Panc1 (cell line): ENCODE data around the gene UFSP1. TPM values are rescaled to one million over a fixed set of nuclear protein-coding genes. Genes with fewer than 3 reads are reported as not detected.
A peak's percentile ranks its signal among the peaks of the same experiment; 100 is the strongest.

Source experiments
- ATAC-seq: fragments of 200-7000 bp; cut with Tn5 transposase; 2 replicates; pipeline ENCODE4 v1.9.1; 2020; ENCODE audit warnings: mild to moderate bottlenecking, moderate library complexity
- BruUV-seq: library from RNA; stranded (reverse); fragments of 400-500 nt; replicated peaks from 2 replicates; lab custom pipeline; 2021; lab: Mats Ljungman, UMichigan
- CTCF ChIA-PET: fragments of 300-600 bp; sonication (Branson Sonifier 250); formaldehyde crosslinking; loops from one replicate; lab custom pipeline; 2022; ENCODE audit warnings: antibody characterized with exemption; lab: Charles Lee
- POLR2A ChIA-PET: fragments of 300-600 bp; sonication (Branson Sonifier 250); formaldehyde crosslinking; loops from one replicate; lab custom pipeline; 2022; ENCODE audit warnings: antibody characterized with exemption; lab: Charles Lee
- DNase-seq: peaks from one replicate; pipeline ENCODE4 v3.0.0-alpha.2; 2010; ENCODE audit warnings: low read depth, low spot score
- H3K27ac ChIP-seq: 2 replicates; pipeline ENCODE4 v1.5.1; 2011; ENCODE audit warnings: mild to moderate bottlenecking, low read length, inconsistent platforms
- H3K27me3 ChIP-seq: fragments of 200-500 bp; sonication (Bioruptor generic); 2 replicates; pipeline ENCODE4 v1.6.0; 2014; ENCODE audit warnings: low read length, inconsistent platforms; ENCODE audit not compliant: control insufficient read depth, insufficient read depth
- H3K36me3 ChIP-seq: fragments of 200-500 bp; sonication (Bioruptor generic); 2 replicates; pipeline ENCODE4 v1.5.1; 2014; ENCODE audit warnings: inconsistent platforms, mild to moderate bottlenecking, low read length, moderate library complexity; ENCODE audit not compliant: control insufficient read depth, insufficient read depth
- H3K4me1 ChIP-seq: 2 replicates; pipeline ENCODE4 v1.5.1; 2011; ENCODE audit warnings: inconsistent platforms, mild to moderate bottlenecking, low read length, moderate library complexity; ENCODE audit not compliant: control insufficient read depth, insufficient read depth
- H3K4me3 ChIP-seq, 2 experiments: 2 replicates each; pipeline ENCODE4 v1.5.1; 2011 to 2012; ENCODE audit warnings: low read depth in 2 of 2, low read length in 2 of 2, mild to moderate bottlenecking in 2 of 2, inconsistent platforms in 1 of 2, moderate library complexity in 1 of 2
- H3K9me3 ChIP-seq: fragments of 200-500 bp; sonication (Bioruptor generic); 2 replicates; pipeline ENCODE4 v1.5.1; 2014; ENCODE audit warnings: low read depth, mild to moderate bottlenecking, inconsistent platforms, low read length, moderate library complexity; ENCODE audit not compliant: control insufficient read depth, insufficient read depth
- CTCF ChIP-seq: fragments of 450-650 bp; IDR thresholded peaks from 2 replicates; pipeline ENCODE4 v1.5.1; 2017; ENCODE audit warnings: mild to moderate bottlenecking
- POLR2AphosphoS5 ChIP-seq: IDR thresholded peaks from 2 replicates; pipeline ENCODE4 v1.6.1; 2012; ENCODE audit warnings: mild to moderate bottlenecking, low read depth, low read length, moderate library complexity
- REST ChIP-seq, 2 experiments: IDR thresholded peaks; 2 replicates each; pipeline ENCODE4 v1.6.1; 2011 to 2012; ENCODE audit warnings: low read depth in 2 of 2, control low read depth in 1 of 2, low read length in 1 of 2, mild to moderate bottlenecking in 1 of 2, moderate library complexity in 1 of 2; ENCODE audit not compliant: insufficient read depth in 1 of 2
- SIN3A ChIP-seq: IDR thresholded peaks from 2 replicates; pipeline ENCODE4 v1.6.1; 2012; ENCODE audit warnings: low read depth, mild to moderate bottlenecking, low read length, moderate library complexity, borderline replicate concordance; ENCODE audit not compliant: insufficient read depth
- TCF7L2 ChIP-seq: IDR thresholded peaks from 2 replicates; pipeline ENCODE4 v1.6.1; 2011; ENCODE audit warnings: mild to moderate bottlenecking, low read depth, low read length, inconsistent platforms
- in situ Hi-C: cut with HindIII; loops from 2 replicates; pipeline ENCODE4 v1.10.0; 2016; ENCODE audit warnings: low sequenced_read_pairs, low pct_unique_long_range_greater_than_20kb
- intact Hi-C: fragments of 100-400 bp; cut with micrococcal nuclease; formaldehyde crosslinking; loops from one replicate; pipeline ENCODE4 v1.10.0; 2022; ENCODE audit not compliant: unreplicated experiment
- total RNA-seq: library from RNA; stranded (reverse); gene quantifications from one replicate; pipeline ENCODE4 v1.2.1, GENCODE V29; 2021; ENCODE audit not compliant: unreplicated experiment

UFSP1 gene
- total RNA-seq, 1 experiment from 2014 or later: 3.3 TPM

GRCh38 chr7:100866729-100867039, 22.8 kb downstream of the UFSP1 start:
- ATAC-seq: no peak
- Histone ChIP-seq H3K27ac (peak overlapping the region; percentile 41; the same call in 1 of the 2 replicates), H3K27me3 (no peaks in the 10 kb centered on the region), H3K9me3 (no peaks in the 10 kb centered on the region), H3K4me1 (peaks cover 10% of the 10 kb centered on the region), H3K4me3 (no peak overlapping the region), H3K36me3 (peaks cover 2% of the 10 kb centered on the region; the same call in 1 of the 2 replicates)
- POLR2A ChIA-PET: interaction anchor here (0.5 kb wide), 1 partner anchor 29 kb away, joined by 12 read pairs; no protein-coding TSS in a partner anchor
- BruUV-seq: no TSS peak
- CTCF ChIA-PET: no interaction called here
- TF ChIP-seq CTCF: no peak
- TF ChIP-seq SIN3A: no peak
- no peak for TF ChIP-seq TCF7L2
- no peak for DNase-seq
- intact Hi-C loops: no loop called here
- in situ Hi-C loops: no loop called here

GRCh38 chr7:100865938-100866728, 23.4 kb downstream of the UFSP1 start:
- DNase-seq: no peak
- POLR2A ChIA-PET: interaction anchor here (0.5 kb wide), 1 partner anchor 29 kb away, joined by 12 read pairs; no protein-coding TSS in a partner anchor
- BruUV-seq: TSS peak; percentile 83
- TF ChIP-seq POLR2AphosphoS5 (no peak), SIN3A (no peak), REST (IDR thresholded peaks at IDR 0.05; ENCODE audit: insufficient read depth in 1 of 2, low read depth in 2 of 2, low read length in 1 of 2) (no peak), CTCF (no peak), TCF7L2 (no peak)
- Histone ChIP-seq H3K27ac (no peak overlapping the region), H3K9me3 (no peaks in the 10 kb centered on the region), H3K36me3 (peaks cover 2% of the 10 kb centered on the region; the same call in 1 of the 2 replicates), H3K27me3 (no peaks in the 10 kb centered on the region), H3K4me1 (peaks cover 10% of the 10 kb centered on the region), H3K4me3 (no peak overlapping the region)
- intact Hi-C loops: no loop called here
- no peak for ATAC-seq
- in situ Hi-C loops: no loop called here
- CTCF ChIA-PET: no interaction called here
